Measurements from ENCODE around the gene PHF1.

GRCh38 chr6:33443025-33443424 lies 32.2 kb downstream of the PHF1 start:
- TF ChIP-seq EP300 (conservative IDR thresholded peaks at IDR 0.05; ENCODE audit: poor library complexity, severe bottlenecking), result no peak
- TF ChIP-seq CTCF (IDR thresholded peaks at IDR 0.05; ENCODE audit: poor library complexity, severe bottlenecking), result no peak
- no peak for TF ChIP-seq REST (IDR thresholded peaks at IDR 0.05; ENCODE audit: borderline replicate concordance)
- TF ChIP-seq EZH2 (IDR thresholded peaks at IDR 0.05; ENCODE audit: borderline replicate concordance, insufficient read depth, low read length, poor library complexity, severe bottlenecking), result no peak
- no peak for TF ChIP-seq RAD21 (conservative IDR thresholded peaks at IDR 0.05)
- no peak for TF ChIP-seq TAF1 (IDR thresholded peaks at IDR 0.05; ENCODE audit: low read depth)
- no peak for TF ChIP-seq MXI1 (conservative IDR thresholded peaks at IDR 0.05; ENCODE audit: poor library complexity, severe bottlenecking)
